Fibroblast of the aortic adventitia (primary cell): ENCODE measurements around the gene FSIP1. TPM values are rescaled to one million over a fixed set of nuclear protein-coding genes. Genes with fewer than 3 reads are reported as not detected.
A peak's percentile ranks its signal among the peaks of the same experiment; 100 is the strongest.

Source experiments
- DNase-seq: peaks from one replicate; pipeline ENCODE4 v3.0.0-alpha.2; 2010; ENCODE audit warnings: low read depth
- H3K4me3 ChIP-seq: 2 replicates; pipeline ENCODE4 v1.5.1; 2011; ENCODE audit warnings: low read depth, mild to moderate bottlenecking, control low read depth, low read length, moderate library complexity
- total RNA-seq: library from RNA; depleted of rRNA; stranded (reverse); fragments of >200 nt; gene quantifications from 2 replicates; pipeline ENCODE4 v1.2.3, GENCODE V29; 2012; ENCODE audit warnings: low replicate concordance
- TF ChIP-seq, protein P1 (sequence below): IDR thresholded peaks from 2 replicates; pipeline ENCODE4 v1.5.1; 2011; ENCODE audit warnings: mild to moderate bottlenecking, low read length, control low read depth, inconsistent platforms; ENCODE audit not compliant: insufficient read depth

The FSIP1 gene
- total RNA-seq, 1 donor: 4.2 TPM

DNA sequence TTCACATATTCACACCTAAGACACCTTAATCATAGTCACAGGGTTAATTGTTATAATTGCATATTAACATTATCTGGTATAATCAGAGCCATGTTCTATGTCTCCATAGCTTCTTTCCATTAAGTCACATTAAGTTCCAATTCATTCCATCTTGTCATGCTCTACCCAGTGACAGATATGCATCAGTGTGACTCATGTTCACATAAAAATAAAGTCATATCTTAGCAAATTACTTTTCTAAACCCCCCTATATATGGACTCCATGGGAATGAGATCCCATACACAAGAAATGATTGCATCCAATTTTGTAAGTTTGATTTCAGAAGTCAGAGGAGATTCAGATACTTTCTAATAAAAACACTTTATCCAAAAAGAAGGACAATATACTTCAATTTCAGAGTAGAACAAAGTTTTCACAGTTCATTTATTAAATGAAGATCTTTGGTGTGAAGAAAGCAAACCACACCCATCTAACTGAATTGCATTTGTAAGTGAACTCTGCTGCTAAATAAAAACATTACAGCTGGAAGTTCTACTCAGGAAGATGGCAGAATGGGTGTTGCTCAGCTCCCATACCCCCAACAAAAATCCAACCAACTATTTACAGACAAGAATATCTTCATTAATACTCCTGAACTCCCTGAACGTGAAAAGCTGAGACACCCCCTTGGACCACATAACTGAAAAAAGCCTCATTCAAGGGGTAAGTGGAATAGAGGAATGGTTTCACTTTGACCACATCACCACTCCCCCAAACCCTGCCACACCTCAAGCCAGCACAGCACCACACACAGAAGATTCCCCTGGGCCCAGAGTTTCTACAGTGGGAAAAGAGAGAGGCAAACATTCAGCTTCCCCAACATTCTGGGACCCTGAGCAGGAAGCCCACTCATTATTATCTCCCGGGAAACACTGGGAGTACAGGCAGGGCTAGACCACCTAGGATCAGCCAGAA is 174.2 kb downstream of the FSIP1 start:
- TF ChIP-seq, protein P1, sequence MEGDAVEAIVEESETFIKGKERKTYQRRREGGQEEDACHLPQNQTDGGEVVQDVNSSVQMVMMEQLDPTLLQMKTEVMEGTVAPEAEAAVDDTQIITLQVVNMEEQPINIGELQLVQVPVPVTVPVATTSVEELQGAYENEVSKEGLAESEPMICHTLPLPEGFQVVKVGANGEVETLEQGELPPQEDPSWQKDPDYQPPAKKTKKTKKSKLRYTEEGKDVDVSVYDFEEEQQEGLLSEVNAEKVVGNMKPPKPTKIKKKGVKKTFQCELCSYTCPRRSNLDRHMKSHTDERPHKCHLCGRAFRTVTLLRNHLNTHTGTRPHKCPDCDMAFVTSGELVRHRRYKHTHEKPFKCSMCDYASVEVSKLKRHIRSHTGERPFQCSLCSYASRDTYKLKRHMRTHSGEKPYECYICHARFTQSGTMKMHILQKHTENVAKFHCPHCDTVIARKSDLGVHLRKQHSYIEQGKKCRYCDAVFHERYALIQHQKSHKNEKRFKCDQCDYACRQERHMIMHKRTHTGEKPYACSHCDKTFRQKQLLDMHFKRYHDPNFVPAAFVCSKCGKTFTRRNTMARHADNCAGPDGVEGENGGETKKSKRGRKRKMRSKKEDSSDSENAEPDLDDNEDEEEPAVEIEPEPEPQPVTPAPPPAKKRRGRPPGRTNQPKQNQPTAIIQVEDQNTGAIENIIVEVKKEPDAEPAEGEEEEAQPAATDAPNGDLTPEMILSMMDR: no peak
- no peak for DNase-seq
- no peak overlapping the region for H3K4me3 ChIP-seq

DNA sequence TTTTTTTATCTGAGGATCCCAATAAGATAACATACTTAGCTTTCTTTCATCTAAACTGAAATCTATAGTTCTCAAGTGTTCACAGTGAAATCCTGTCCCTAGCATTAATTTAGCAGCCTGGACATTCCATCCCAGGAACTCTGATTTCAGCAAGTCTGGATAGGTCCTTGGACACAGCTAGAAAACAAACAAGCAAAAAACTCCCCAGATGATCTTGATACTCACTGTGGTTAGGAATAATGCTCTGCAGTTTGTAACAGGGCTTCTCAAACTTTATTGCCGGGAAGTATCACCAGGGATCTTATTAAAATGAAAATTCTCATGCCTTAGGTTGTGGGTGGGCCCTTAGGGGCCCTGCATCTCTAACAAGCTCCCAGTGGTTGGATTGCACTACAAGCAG is 177.5 kb downstream of the FSIP1 start:
- no peak for DNase-seq
- H3K4me3 ChIP-seq: no peak overlapping the region

DNA sequence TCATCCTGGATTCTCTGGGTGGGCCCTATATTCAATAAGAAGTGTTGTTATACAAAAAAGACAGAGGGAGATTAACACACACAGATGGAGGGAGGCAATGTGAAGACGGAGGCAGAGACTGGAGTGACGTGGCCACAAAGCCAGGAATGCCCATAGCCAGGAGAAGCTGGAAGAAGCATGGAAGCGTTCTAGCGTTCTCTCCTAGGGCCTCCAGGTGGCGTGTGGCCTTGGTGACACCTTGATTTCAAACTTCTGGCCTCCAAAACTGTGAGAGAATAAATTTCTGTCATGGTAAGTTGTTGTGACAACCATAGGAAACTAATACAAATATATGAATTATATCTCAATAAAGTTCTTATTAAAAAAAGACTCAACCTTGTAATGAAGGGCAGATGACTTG is 180.5 kb downstream of the FSIP1 start:
- TF ChIP-seq, protein P1: peak; percentile 28
- H3K4me3 ChIP-seq: no peak overlapping the region
- DNase-seq: no peak

More for the DNA sequence above, 177.5 kb downstream of the FSIP1 start:
- TF ChIP-seq, protein P1: no peak

DNA sequence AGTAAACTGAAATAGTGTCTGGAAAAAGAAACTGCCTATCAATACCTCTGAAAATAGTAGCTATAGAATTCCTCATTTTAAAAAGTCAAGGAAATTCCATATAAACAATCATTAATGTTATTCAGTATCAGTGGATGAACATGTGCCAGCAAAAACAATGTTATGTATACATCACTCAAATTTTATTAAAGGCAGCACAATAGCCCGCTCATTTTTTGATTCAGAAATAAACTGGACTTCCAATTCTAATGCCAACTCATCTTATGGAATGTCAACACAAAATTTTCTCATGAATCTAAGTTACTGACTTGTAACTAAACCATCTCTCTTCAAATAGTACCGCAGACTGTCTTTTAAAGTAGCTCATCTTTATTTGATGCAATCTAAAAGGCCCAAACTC is 182.8 kb downstream of the FSIP1 start:
- H3K4me3 ChIP-seq: no peak overlapping the region
- TF ChIP-seq, protein P1: no peak
- peak; percentile 22 for DNase-seq

DNA sequence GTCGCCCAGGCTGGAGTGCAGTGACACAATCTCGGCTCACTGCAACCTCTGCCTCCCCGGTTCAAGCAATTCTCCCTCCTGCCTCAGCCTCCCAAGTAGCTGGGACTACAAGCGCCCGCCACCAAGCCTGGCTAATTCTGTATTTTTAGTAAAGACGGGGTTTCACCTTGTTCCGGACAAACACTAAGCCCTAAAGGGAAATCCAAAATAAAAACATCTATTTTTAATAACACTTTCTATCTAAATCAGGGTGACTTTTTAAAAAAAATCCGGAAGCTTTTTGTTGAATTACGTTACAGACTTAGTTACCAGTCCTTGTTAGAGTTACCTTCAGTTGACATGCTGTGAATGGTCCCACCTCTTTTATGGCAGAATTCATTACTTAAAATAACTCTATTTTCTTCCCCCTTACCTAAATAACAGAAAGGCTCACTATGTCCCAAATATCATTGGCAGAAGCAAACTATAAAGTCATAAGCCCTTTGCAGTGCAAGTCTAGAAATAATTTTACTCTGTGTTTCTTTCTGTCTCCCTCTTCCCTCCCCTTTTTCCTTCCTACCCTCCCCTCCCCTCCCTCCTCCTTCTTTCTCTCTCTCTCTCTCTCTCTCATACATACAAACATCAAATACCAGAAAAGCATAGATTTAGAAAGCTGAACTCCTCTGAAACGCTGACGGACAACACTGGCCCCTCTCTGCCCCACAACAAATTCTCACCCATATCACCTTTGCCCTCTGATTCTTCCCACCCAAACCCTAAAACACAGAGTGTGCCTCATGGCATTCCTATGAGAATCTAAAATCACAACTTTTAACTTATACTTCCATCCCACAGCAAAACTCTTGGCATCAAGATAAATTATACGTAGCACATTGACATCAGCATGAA is 183.4 kb downstream of the FSIP1 start:
- H3K4me3 ChIP-seq: no peak overlapping the region
- TF ChIP-seq, protein P1: no peak
- DNase-seq: peak; percentile 50

DNA sequence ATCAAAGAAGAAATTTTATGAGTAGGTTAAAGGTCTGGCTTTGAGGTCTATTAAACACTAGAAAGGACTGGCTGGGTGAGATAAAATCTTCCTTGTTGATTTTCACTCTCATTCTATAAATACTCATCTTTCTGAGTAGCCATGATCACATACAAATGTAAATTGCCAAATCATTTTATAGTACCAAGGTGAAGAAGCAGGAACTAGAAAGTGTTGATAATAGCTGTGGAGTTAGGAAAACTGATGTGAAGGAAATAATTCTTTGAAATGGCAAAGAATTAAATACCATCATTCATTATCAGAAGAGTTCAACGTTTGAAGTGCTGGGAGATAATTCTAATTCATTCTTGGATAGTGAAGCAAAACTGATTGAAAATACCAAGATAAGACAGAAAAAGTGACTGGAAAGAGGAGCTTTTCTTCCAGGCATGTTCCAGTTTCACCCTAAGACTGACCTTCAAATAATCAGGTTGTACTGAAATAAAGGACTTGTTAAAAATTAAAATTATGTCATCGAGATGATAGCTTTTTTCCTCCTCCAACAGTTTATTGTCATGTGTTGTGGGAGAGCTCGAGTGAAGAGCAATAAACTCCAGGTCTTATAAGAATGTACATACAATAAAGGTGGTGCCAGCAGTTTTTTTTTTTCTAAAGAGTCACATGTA is 184.3 kb downstream of the FSIP1 start:
- no peak overlapping the region for H3K4me3 ChIP-seq
- TF ChIP-seq, protein P1: no peak
- peak; percentile 64 for DNase-seq
